Smooth muscle cell (in vitro differentiated cells): ENCODE results near the gene DNAJB2. TPM values are rescaled to one million over a fixed set of nuclear protein-coding genes. Genes with fewer than 3 reads are reported as not detected.

Source experiments
- DNase-seq: peaks from one replicate; lab custom pipeline; 2025; ENCODE audit not compliant: unreplicated experiment; lab: John Stamatoyannopoulos, UW
- H2AFZ ChIP-seq: fragments of 200-600 bp; sonication (generic); 2 replicates; pipeline ENCODE4 v1.6.0; 2016; ENCODE audit warnings: antibody characterized with exemption, low read depth, mild to moderate bottlenecking
- H3F3A ChIP-seq: fragments of 200-600 bp; sonication (generic); 2 replicates; pipeline ENCODE4 v1.6.0; 2017; ENCODE audit warnings: antibody characterized with exemption, low read depth
- H3K27ac ChIP-seq: fragments of 200-600 bp; sonication (generic); 2 replicates; pipeline ENCODE4 v1.5.1; 2016; ENCODE audit warnings: low read depth, mild to moderate bottlenecking
- H3K27me3 ChIP-seq: fragments of 200-600 bp; sonication (generic); 2 replicates; pipeline ENCODE4 v1.6.1; 2016; ENCODE audit warnings: low read depth, mild to moderate bottlenecking
- H3K36me3 ChIP-seq: fragments of 200-600 bp; sonication (generic); 2 replicates; pipeline ENCODE4 v1.5.1; 2016; ENCODE audit warnings: low read depth
- H3K4me1 ChIP-seq: fragments of 200-600 bp; sonication (generic); 2 replicates; pipeline ENCODE4 v1.5.1; 2016; ENCODE audit warnings: low read depth
- H3K4me2 ChIP-seq: fragments of 200-600 bp; sonication (generic); 2 replicates; pipeline ENCODE4 v1.6.0; 2016; ENCODE audit warnings: mild to moderate bottlenecking
- H3K4me3 ChIP-seq: fragments of 200-600 bp; sonication (generic); 2 replicates; pipeline ENCODE4 v1.5.1; 2016; ENCODE audit warnings: mild to moderate bottlenecking
- H3K79me2 ChIP-seq: fragments of 200-600 bp; sonication (generic); 2 replicates; pipeline ENCODE4 v1.6.0; 2016; ENCODE audit warnings: low read depth, mild to moderate bottlenecking
- H3K9ac ChIP-seq: fragments of 200-600 bp; sonication (generic); 2 replicates; pipeline ENCODE4 v1.6.0; 2016; ENCODE audit warnings: low read depth
- H3K9me3 ChIP-seq: fragments of 200-600 bp; sonication (generic); replicated peaks from 2 replicates; pipeline ENCODE4 v1.5.1; 2016; ENCODE audit warnings: low read depth
- H4K20me1 ChIP-seq: fragments of 200-600 bp; sonication (generic); 2 replicates; pipeline ENCODE4 v1.6.0; 2016; ENCODE audit warnings: low read depth
- WGBS: methylation state at CpG from one replicate; pipeline ENCODE4 v1.1.7; 2016; ENCODE audit warnings: low lambda C conversion rate; 5-methylcytosine and 5-hydroxymethylcytosine counted together
- polyA plus RNA-seq: library from polyadenylated mRNA; unstranded; fragments of >200 nt; fragmentation: Nextera tagmentation; extraction: Ambion mirVana; gene quantifications from 2 replicates; pipeline ENCODE4 v1.2.1, GENCODE V29; 2016
- total RNA-seq: library from RNA; depleted of rRNA; stranded (reverse); fragments of >200 nt; gene quantifications from 2 replicates; pipeline ENCODE4 v1.2.3, GENCODE V29; 2014
- TF ChIP-seq, protein P1 (sequence below): fragments of 200-600 bp; sonication (generic); IDR thresholded peaks from 2 replicates; pipeline ENCODE4 v1.5.1; 2017; ENCODE audit warnings: borderline replicate concordance, mild to moderate bottlenecking, antibody characterized with exemption; ENCODE audit not compliant: insufficient read depth, poor library complexity, severe bottlenecking

Gene DNAJB2
- total and polyA plus RNA-seq, 2 experiments from 2014 or later: 14.3 to 52.4 TPM

DNA sequence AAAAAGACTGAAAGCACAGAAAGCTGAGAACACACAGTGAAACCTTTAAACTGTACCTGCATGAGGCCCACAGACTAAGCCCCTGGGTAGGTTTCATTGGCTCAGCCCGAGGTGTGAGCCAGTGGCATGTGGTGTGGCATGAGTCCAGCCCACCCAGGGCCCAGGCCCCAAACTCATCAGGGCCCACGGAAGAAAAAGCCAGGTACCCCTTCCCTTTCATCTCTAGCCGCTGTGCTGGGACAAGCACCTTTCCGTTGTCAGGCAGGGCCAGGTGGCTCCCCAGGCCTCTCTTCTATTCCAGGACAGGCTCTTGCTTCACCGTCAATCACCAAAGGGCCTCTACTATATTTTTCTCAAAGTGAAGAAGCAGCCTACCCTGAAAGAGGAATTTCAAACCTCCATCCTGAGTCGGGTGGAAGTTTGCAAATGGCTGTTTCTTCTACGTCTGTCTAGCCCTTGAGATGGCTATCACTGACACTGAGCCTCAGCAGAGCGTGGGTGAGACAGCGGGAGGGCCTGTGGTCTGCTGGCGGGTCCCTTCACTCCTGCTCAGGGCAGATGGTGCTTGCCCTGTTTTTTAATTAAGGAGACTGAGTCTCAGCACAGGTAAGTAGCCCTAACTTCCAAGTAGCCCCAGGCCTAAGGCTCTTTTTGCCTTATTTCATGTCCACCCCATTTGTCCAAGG is 8.6 kb downstream of the DNAJB2 start:
- H3K79me2 ChIP-seq: no peaks in the 10 kb centered on the region
- H3K4me2 ChIP-seq: no peak overlapping the region
- no peaks in the 10 kb centered on the region for H3K9me3 ChIP-seq
- H3K36me3 ChIP-seq: no peaks in the 10 kb centered on the region
- no peaks in the 10 kb centered on the region for H3K4me1 ChIP-seq
- no peak overlapping the region for H2AFZ ChIP-seq
- H3K9ac ChIP-seq: no peak overlapping the region
- H4K20me1 ChIP-seq: no peaks in the 10 kb centered on the region
- TF ChIP-seq, protein P1, sequence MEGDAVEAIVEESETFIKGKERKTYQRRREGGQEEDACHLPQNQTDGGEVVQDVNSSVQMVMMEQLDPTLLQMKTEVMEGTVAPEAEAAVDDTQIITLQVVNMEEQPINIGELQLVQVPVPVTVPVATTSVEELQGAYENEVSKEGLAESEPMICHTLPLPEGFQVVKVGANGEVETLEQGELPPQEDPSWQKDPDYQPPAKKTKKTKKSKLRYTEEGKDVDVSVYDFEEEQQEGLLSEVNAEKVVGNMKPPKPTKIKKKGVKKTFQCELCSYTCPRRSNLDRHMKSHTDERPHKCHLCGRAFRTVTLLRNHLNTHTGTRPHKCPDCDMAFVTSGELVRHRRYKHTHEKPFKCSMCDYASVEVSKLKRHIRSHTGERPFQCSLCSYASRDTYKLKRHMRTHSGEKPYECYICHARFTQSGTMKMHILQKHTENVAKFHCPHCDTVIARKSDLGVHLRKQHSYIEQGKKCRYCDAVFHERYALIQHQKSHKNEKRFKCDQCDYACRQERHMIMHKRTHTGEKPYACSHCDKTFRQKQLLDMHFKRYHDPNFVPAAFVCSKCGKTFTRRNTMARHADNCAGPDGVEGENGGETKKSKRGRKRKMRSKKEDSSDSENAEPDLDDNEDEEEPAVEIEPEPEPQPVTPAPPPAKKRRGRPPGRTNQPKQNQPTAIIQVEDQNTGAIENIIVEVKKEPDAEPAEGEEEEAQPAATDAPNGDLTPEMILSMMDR: no peak
- 63% methylated on average over 10 of the region's 10 CpGs for WGBS
- no peak for DNase-seq
- no peaks in the 10 kb centered on the region for H3K27me3 ChIP-seq
- peaks cover 4% of the 10 kb centered on the region for H3F3A ChIP-seq
- no peak overlapping the region for H3K4me3 ChIP-seq
- H3K27ac ChIP-seq: no peak overlapping the region

DNA sequence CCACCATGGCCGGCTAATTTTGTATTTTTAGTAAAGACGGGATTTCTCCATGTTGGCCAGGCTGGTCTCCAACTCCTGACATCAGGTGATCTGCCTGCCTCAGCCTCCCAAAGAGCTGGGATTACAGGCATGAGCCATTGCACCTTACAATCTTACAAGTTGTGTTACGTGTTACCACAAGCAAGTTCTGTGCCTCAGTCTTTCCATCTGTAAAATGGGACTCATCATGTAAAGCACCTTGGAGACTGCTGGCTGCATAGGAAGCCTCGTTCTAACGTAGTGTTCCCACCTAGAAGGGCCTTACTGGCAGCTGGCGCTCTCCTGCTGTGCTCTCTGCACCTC is 10.0 kb downstream of the DNAJB2 start:
- H3K36me3 ChIP-seq: no peaks in the 10 kb centered on the region
- TF ChIP-seq, protein P1: no peak
- H3F3A ChIP-seq: no peaks in the 10 kb centered on the region
- H3K4me3 ChIP-seq: no peak overlapping the region
- H2AFZ ChIP-seq: no peak overlapping the region
- no peak overlapping the region for H3K9ac ChIP-seq
- no peaks in the 10 kb centered on the region for H3K79me2 ChIP-seq
- no peaks in the 10 kb centered on the region for H3K9me3 ChIP-seq
- H3K4me2 ChIP-seq: no peak overlapping the region
- H4K20me1 ChIP-seq: no peaks in the 10 kb centered on the region
- H3K27ac ChIP-seq: no peak overlapping the region
- H3K27me3 ChIP-seq: no peaks in the 10 kb centered on the region
- no peak for DNase-seq
- WGBS: 91% methylated on average over 6 of the region's 6 CpGs
- H3K4me1 ChIP-seq: no peaks in the 10 kb centered on the region

DNA sequence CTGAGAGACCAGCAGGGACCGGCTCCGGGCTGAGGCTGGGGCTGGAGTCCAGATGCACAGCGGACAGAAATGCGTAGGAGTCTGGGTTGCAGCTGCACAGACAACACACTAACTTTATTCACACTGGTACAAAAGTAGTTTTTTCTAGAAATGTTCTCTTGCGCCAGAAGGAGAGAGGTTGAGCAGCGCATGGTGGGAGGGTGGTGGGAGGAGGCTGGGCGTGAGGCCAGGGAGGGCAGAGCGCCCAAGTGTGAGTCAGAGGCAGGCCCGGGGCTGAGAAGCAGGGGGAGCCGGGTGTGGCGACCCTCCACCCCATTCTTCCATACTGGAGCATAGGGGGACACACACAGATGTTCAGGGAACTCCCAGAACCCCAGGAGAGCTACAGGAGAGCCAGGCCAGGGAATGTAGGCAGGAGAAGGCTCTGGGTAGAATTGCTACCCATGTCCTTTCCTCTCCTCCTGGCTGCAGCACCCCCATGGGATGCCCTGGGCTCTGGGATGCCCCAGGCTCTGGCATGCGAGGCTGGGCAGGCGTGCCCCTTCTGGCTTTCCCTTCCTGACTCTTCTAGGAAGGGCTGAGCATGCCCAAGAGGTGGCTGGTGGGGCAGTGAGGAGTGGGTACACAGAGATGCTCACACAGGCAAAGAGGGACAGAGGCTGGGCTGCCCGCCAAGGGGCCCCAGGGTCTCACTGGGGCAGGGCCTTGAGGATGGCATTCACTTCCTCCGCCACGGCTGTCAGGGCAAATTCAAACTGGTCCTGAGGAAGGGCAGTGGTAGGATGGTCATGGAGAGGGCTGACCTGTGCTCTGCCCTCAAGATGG is 10.6 kb downstream of the DNAJB2 start:
- H3F3A ChIP-seq: no peaks in the 10 kb centered on the region
- TF ChIP-seq, protein P1: no peak
- H3K4me2 ChIP-seq: no peak overlapping the region
- DNase-seq: peak; percentile 15
- H3K4me1 ChIP-seq: no peaks in the 10 kb centered on the region
- H3K79me2 ChIP-seq: no peaks in the 10 kb centered on the region
- no peak overlapping the region for H3K27ac ChIP-seq
- 66% methylated on average over 16 of the region's 16 CpGs for WGBS
- H3K4me3 ChIP-seq: no peak overlapping the region
- no peaks in the 10 kb centered on the region for H3K27me3 ChIP-seq
- no peak overlapping the region for H3K9ac ChIP-seq
- no peaks in the 10 kb centered on the region for H4K20me1 ChIP-seq
- H2AFZ ChIP-seq: no peak overlapping the region
- H3K36me3 ChIP-seq: no peaks in the 10 kb centered on the region
- H3K9me3 ChIP-seq: no peaks in the 10 kb centered on the region
